Fibroblast of lung (primary cell): ENCODE results near the gene RNF168. TPM values are rescaled to one million over a fixed set of nuclear protein-coding genes. Genes with fewer than 3 reads are reported as not detected.

Experiments
- DNase-seq, 2 donors: peaks; one replicate each; pipeline versions ENCODE4 v3.0.0 to v3.0.0-alpha.2; 2010; ENCODE audit warnings: low read depth in 2 of 2
- H2AFZ ChIP-seq: 2 replicates; pipeline ENCODE4 v1.5.1; 2012; ENCODE audit warnings: low read length, control low read depth, inconsistent platforms
- H3K27ac ChIP-seq: 2 replicates; pipeline ENCODE4 v1.5.1; 2011; ENCODE audit warnings: low read length, control low read depth; ENCODE audit not compliant: insufficient read depth
- H3K27me3 ChIP-seq: 2 replicates; pipeline ENCODE4 v1.5.1; 2011; ENCODE audit warnings: mild to moderate bottlenecking, low read length; ENCODE audit not compliant: control insufficient read depth, insufficient read depth
- H3K36me3 ChIP-seq: 2 replicates; pipeline ENCODE4 v1.5.1; 2011; ENCODE audit warnings: low read length; ENCODE audit not compliant: control insufficient read depth, insufficient read depth
- H3K4me1 ChIP-seq: 2 replicates; pipeline ENCODE4 v1.5.1; 2011; ENCODE audit warnings: low read length; ENCODE audit not compliant: control insufficient read depth, insufficient read depth; ENCODE audit errors: extremely low read depth
- H3K4me2 ChIP-seq: 2 replicates; pipeline ENCODE4 v1.5.1; 2011; ENCODE audit warnings: low read length, control low read depth; ENCODE audit not compliant: insufficient read depth; ENCODE audit errors: extremely low read depth
- H3K4me3 ChIP-seq, 4 experiments: fragments of 200-600 bp in 1 of 4; sonication (generic) in 1 of 4; replicated peaks in 1 of 4; 2 replicates each; pipeline ENCODE4 v1.5.1; 2011 to 2016; ENCODE audit warnings: low read length in 4 of 4, low read depth in 3 of 4, mild to moderate bottlenecking in 3 of 4, control low read depth in 2 of 4, inconsistent platforms in 1 of 4, mixed read lengths in 1 of 4; ENCODE audit not compliant: insufficient read depth in 1 of 4; ENCODE audit errors: control extremely low read depth in 1 of 4
- H3K79me2 ChIP-seq: 2 replicates; pipeline ENCODE4 v1.5.1; 2012; ENCODE audit warnings: mild to moderate bottlenecking, low read length, inconsistent platforms; ENCODE audit not compliant: control insufficient read depth, insufficient read depth
- H3K9ac ChIP-seq: 2 replicates; pipeline ENCODE4 v1.5.1; 2011; ENCODE audit warnings: mild to moderate bottlenecking, low read length, control low read depth; ENCODE audit not compliant: insufficient read depth
- H3K9me3 ChIP-seq: 2 replicates; pipeline ENCODE4 v1.5.1; 2012; ENCODE audit warnings: low read depth, low read length; ENCODE audit not compliant: control insufficient read depth, insufficient read depth
- H4K20me1 ChIP-seq: 2 replicates; pipeline ENCODE4 v1.5.1; 2011; ENCODE audit warnings: low read length; ENCODE audit not compliant: control insufficient read depth, insufficient read depth; ENCODE audit errors: extremely low read depth
- CTCF ChIP-seq, 2 donors: IDR thresholded peaks in 1 of 2; conservative IDR thresholded peaks in 1 of 2; 1 replicate in 1 of 2; 2 replicates in 1 of 2; pipeline ENCODE4 v1.5.1; 2011 to 2012; ENCODE audit warnings: low read length in 2 of 2, control low read depth in 1 of 2, inconsistent platforms in 1 of 2, low read depth in 1 of 2, mild to moderate bottlenecking in 1 of 2
- EZH2 ChIP-seq: IDR thresholded peaks from 2 replicates; pipeline ENCODE4 v1.5.1; 2012; ENCODE audit warnings: low read length, control low read depth, mild to moderate bottlenecking; ENCODE audit errors: missing control alignments
- polyA plus RNA-seq, 2 donors: library from polyadenylated mRNA; depleted of rRNA in 1 of 2; stranded (reverse) in 1 of 2; unstranded in 1 of 2; fragments of >200 nt; gene quantifications; 2 replicates each; pipeline ENCODE4 v1.2.1, GENCODE V29; 2011 to 2012; ENCODE audit warnings: missing spikeins in 1 of 2
- total RNA-seq: library from RNA; depleted of rRNA; stranded (reverse); fragments of >200 nt; gene quantifications from 2 replicates; pipeline ENCODE4 v1.2.1, GENCODE V29; 2014

The RNF168 gene
- total and polyA plus RNA-seq, 2 donors (not counting 1 experiment from before 2014, with no cell fraction given): 3.1 to 13.7 TPM

GRCh38 chr3:196444500-196444894 is 59.1 kb downstream of the RNF168 start:
- H3K4me2 ChIP-seq: peak overlapping the region; percentile 32

GRCh38 chr3:196440696-196441095 is 62.9 kb downstream of the RNF168 start:
- Histone ChIP-seq H3K79me2 (no peaks in the 10 kb centered on the region), H3K36me3 (no peaks in the 10 kb centered on the region), H3K4me1 (no peaks in the 10 kb centered on the region), H4K20me1 (no peaks in the 10 kb centered on the region), H3K4me3 (no peak overlapping the region), H2AFZ (no peak overlapping the region), H3K27ac (no peak overlapping the region), H3K9ac (no peak overlapping the region), H3K9me3 (no peaks in the 10 kb centered on the region), H3K27me3 (no peaks in the 10 kb centered on the region), H3K4me2 (no peak overlapping the region)
- no peak for DNase-seq
- no peak for TF ChIP-seq EZH2

More at GRCh38 chr3:196444500-196444894, 59.1 kb downstream of the RNF168 start:
- Histone ChIP-seq H3K4me1 (no peaks in the 10 kb centered on the region), H3K4me3 (no peak overlapping the region), H3K79me2 (no peaks in the 10 kb centered on the region), H3K9ac (no peak overlapping the region), H3K9me3 (no peaks in the 10 kb centered on the region), H3K27ac (no peak overlapping the region), H4K20me1 (no peaks in the 10 kb centered on the region), H3K27me3 (no peaks in the 10 kb centered on the region), H3K36me3 (no peaks in the 10 kb centered on the region), H2AFZ (peak overlapping the region; percentile 44)
- no peak for TF ChIP-seq EZH2
- no peak for TF ChIP-seq CTCF (conservative IDR thresholded peaks at IDR 0.05 in 1 of 2, IDR thresholded peaks at IDR 0.05 in 1 of 2; ENCODE audit: low read depth in 1 of 2, low read length in 2 of 2)
- no peak for DNase-seq

GRCh38 chr3:196440041-196440537 is 63.5 kb downstream of the RNF168 start:
- Histone ChIP-seq H3K4me3 (no peak overlapping the region), H3K4me2 (no peak overlapping the region), H3K9ac (no peak overlapping the region), H3K27ac (no peak overlapping the region), H2AFZ (no peak overlapping the region), H3K27me3 (no peaks in the 10 kb centered on the region), H4K20me1 (no peaks in the 10 kb centered on the region), H3K79me2 (no peaks in the 10 kb centered on the region), H3K4me1 (no peaks in the 10 kb centered on the region), H3K36me3 (no peaks in the 10 kb centered on the region), H3K9me3 (no peaks in the 10 kb centered on the region)
- TF ChIP-seq EZH2: no peak
- no peak for TF ChIP-seq CTCF (conservative IDR thresholded peaks at IDR 0.05 in 1 of 2, IDR thresholded peaks at IDR 0.05 in 1 of 2; ENCODE audit: low read depth in 1 of 2, low read length in 2 of 2)
- DNase-seq: peak; percentile 48 to 60
